GM19193 (cell line): ENCODE results near the gene SOS1.

Experiments used
- POLR2A ChIP-seq: IDR thresholded peaks from 4 replicates; pipeline ENCODE4 v1.6.1; 2011; ENCODE audit not compliant: insufficient read depth, insufficient read length; ENCODE audit errors: extremely low read depth

The SOS1 gene

DNA sequence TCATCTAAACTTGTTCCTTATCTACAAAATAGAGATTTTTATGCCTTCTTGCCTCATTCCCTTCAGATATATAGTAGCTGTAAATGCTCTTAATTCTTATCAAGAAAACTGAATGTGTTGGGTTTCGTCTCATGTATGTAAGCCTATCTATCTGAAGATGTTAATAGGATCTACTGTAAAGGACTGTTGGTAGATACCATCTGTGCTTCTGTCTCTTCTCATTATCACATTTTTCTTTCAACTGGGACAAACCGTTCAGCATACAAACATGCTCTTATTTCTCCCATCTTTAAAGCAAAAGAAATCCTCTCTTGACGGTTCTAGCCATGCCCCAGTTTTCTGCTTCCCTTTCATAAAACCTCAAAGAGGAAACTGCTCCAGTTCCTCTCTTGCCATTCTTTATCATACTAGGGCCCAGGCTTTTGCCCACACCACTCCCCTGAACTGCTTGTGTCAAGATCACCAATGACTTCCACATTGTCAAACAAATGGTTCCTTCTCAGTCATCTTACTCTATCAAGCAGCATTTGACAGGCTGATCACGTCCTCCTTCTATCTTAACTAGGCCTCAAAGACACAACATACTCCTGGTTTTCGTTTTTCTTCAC lies 142.5 kb downstream of the SOS1 start:
- no peak for TF ChIP-seq POLR2A

DNA sequence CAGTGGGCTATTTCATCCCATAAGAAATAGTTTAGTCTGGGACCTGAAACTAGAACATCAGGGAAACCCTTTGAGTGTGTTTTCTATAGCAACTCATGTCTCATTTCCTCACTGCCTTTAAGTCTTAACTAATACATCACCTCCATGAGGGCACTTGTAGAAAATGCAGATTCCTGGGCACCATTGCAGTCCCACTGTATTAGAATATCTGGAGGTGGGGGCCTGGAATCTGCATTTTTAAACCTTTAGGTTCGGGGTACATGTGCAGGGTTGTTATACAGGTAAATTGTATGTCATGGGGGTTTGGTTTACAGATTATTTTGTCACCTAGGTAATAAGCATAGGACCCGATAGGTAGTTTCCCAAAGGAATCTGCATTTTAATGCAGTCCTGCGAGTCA lies 143.8 kb downstream of the SOS1 start:
- no peak for TF ChIP-seq POLR2A

DNA sequence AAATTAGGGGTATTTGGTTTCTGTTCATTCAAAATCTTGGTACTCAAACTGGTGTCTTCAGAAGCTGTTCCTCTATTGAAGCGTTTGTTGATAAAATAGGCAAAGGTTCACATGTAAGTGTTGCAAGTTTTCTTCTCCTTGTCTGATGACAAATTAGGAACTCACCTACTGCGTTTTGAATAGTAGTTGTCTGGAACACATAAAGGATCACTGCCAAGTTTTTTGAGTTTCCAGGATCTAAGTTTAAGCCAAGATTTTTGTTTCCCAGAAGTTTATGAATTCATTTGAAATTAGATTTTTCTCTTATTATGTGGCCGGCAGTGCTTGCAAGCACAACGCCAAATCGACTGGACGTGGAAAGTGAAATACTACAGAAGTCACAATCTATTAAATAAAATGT lies 145.8 kb downstream of the SOS1 start:
- no peak for TF ChIP-seq POLR2A

DNA sequence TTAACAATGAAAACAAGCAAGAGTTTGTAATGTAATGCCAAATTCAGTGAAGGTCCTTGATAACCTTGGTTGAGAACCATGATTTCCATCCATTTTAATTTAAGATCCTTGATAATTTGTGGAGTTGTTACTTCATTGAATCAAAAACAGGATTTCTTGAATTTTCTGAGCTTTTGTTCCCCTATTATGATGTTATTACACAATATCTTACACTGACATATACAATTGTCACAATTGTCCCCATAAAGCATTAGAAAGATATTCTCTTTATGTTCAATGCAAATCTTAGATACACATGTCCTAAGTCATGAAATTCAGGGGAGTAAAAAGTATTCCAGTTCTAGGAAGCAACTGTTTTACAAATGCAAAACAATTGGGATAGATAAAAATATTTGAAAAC lies 147.6 kb downstream of the SOS1 start:
- no peak for TF ChIP-seq POLR2A

DNA sequence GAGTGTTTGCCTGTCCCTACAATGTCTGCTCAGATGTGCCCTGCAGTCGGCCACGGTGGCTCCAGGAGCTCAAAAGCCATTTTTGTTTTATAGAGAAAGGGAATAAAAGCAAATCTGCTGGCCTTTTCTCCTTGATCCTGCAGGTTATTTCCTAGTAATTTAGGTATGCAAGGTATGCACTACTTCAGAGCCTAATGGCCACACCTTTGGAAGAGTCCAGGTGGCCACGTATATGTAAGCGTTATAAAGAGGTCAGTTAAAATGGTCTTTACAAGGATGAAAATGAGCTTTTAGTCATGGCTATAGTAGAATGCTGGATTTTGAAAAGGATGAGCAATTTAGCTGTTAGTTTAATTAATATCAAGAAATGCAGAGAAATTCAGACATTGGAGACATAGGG lies 149.5 kb downstream of the SOS1 start:
- no peak for TF ChIP-seq POLR2A

DNA sequence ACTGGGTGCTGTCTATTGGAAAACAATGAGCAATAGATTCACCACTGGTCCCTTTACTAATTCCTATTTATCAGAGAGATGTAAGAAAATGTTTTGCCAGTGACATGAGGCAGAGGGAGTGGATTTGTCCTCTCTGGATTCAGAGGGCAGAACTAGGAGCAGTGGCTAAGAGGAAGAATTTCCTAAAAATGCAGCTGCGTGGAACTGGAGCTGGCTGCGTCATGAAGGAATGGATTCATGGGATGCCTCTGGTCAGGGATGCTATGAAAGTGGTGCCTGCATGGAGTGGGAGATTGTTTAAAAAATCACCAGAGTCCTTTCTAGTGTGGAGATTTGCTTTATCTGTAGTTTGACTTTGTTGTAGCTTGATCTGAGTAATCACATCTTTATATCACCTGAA lies 152.8 kb downstream of the SOS1 start:
- TF ChIP-seq POLR2A: no peak

DNA sequence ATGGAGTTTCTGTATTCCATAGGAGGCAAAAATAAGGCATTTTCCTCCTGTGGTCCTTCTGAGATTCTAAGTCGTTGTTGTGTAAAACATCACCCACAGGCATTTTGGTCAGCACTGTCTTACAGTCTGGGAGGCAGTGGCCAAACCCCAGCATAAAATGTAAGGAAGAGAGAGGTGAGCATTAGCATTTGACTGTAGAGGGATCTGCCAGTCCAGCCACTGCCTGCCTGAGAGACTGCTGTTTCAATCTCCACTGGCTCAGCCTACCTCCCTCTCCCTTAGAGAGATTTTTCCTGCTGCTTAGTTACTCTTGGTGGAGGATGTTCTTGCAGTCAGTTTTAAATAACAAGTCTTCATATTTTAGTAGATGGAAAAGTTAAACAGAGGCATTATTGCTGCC lies 154.2 kb downstream of the SOS1 start:
- no peak for TF ChIP-seq POLR2A

DNA sequence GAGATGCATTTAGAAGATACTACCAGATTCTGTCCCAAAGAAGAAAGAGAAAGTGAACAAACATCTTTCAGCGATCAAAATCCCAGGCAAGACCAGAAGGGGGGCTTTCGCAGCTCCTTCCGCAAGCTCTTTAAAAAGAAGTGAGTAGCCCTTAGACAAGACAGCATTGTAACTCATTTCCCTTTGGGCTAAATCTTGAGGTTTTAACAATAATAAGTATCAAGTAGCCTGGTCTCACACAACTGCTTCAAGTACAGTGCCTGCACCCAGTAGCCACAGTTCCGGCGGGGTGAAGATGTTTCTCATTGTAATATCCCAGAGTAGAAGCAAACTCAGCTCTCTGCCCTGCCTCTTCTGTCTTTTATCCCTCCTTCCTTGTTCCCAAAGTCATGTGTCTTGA lies 154.8 kb downstream of the SOS1 start:
- no peak for TF ChIP-seq POLR2A

DNA sequence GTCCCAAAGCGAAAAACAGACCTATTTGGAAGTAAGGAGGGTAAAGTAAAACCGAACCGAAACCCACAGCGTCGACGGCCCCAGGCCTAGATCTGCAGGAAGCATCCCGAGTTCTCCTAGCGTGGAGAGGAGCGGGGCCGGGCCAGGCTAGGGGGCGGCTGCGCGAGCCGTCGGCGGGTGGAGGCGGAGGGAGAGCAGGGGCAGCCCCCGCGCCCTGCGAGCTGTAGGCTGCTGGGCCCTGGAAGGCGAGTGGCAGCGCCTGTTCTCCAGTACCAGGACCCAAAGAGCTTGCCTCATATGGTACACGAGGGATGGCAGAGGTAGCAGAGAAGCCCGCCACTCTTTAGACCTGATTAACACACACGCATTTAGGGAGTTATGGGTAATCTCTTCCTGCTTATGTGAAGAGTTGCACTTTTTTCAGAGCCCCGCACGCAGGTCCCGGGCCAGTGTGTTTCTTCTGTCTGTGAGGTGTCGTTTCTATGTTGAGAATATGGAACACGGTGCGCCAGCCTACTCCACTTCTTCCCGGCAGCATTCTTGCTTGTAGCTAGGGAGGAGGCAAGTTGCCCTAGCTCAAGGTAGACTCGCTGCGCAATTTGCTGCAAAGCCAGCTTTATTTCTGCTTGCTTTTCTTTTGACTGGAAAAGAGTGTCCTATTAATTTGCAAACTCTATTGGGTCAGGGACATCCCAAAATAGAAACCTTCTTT lies 160.1 kb downstream of the SOS1 start:
- TF ChIP-seq POLR2A: no peak

DNA sequence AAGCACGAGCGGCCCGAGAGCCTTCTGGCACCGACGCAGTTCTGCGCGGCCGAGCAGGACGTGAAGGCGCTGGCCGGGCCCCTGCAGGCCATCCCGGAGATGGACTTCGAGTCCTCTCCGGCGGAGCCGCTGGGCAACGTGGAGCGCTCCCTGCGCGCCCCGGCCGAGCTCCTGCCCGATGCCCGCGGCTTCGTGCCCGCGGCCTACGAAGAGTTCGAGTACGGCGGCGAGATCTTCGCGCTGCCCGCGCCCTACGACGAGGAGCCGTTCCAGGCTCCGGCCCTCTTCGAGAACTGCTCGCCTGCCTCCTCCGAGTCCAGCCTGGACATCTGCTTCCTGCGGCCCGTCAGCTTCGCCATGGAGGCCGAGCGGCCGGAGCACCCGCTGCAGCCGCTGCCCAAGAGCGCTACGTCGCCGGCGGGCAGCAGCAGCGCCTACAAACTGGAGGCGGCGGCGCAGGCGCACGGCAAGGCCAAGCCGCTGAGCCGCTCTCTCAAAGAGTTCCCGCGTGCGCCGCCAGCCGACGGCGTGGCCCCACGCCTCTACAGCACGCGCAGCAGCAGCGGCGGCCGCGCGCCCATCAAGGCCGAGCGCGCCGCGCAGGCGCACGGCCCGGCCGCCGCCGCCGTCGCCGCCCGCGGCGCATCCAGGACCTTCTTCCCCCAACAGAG lies 160.8 kb downstream of the SOS1 start:
- TF ChIP-seq POLR2A: no peak

DNA sequence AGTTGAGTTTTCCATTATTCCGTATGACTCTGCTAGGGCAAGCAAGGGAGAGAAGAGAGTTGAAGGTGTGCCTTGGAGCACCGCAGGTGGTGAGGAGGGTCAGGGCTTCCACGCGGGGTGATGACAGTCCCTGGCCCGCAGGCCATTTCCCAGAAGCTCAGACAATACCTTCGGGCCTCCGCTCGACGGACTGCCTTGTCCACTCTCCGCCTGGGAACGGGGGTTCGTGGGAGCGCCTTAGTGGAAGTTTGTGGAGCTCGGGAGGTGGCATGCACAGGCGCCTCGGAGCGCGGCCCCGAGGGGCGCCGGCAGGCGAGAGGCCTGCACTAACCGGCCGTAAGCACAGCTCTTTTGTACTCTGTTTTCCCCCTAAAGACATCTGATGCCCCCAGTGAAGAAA lies 161.4 kb downstream of the SOS1 start:
- no peak for TF ChIP-seq POLR2A

DNA sequence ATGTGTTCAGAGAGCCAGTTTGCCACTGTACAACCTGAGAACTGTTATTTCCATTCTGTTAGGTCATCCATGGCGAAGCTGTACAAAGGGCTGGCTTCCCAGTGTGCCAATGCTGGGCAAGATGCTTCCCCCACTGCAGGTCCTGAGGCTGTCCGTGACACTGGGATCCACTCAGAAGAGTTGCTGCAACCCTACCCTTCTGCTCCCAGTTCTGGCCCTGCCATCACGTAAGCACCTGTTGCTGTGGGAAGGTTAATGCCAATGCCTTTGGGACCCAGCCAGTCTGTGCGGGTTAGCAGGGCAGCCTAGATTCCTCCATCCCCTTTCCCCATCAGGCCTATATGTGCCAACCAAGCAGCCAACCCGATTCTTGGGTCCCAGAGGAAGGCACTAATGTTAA lies 162.9 kb downstream of the SOS1 start:
- no peak for TF ChIP-seq POLR2A

DNA sequence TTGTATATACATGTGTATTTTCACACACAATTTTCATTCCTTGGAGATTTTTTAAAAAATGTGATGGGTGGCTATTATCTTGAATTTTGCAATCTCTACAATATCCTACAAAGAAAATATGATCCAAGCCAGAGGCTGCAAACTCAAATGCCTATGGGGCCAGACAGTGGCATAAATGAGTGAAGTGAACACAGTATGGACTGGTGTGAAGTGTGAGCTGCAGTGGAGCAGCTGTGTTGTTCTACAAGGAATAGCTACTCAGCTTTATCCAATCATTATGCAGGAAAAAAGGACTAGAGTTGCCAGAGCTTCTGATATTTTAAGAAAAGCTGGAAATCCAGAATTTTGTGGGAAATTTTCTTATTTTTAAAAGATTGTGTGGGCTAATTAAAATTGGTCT lies 169.1 kb downstream of the SOS1 start:
- TF ChIP-seq POLR2A: no peak

DNA sequence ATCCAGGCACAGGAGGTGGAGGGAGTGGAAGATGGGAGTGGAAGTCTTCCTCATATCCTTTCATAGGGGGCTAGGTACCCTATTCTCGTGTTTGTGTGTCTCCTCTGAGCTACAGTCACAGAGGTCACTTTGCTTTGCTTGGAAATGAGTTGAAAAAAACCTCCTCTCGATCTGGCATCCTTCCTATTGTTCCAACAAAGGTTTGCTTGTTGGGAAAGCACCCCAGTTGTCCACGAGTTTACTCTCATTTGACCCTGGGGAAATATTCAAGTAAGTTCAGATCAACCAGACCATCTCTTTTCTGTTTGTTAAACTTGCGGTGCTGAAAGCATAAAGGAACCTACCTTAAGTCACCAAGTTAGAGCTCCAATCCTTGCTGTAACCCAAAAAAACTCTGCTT lies 171.9 kb downstream of the SOS1 start:
- no peak for TF ChIP-seq POLR2A

DNA sequence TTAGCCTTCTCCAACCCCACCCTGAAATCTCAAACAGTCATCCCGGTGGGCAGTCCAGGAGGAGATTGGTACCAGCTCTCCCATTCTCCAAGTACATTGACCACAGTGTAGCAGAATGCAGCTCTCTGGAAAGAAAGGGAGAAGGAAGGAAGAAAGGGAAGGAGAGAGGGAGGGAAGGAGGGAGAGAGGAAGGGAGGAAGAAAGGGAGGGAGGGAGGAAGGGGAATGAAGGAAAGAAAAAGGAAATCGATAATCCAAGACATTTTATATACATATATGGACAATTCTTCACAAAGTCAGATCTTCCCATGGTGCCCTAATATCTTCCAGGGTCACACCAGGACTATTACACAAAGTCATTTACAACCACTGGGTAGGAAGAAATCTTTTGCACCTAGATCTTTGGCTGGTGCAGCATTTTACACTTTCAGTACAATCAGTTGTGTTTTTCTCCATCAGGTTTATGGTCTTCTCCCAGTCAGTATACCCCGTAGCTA lies 172.4 kb downstream of the SOS1 start:
- TF ChIP-seq POLR2A: no peak
